NCI-H345 (cell line): ENCODE measurements around the gene SHISA2.

Experiments
- DNase-seq: peaks from one replicate; lab custom pipeline; 2025; lab: John Stamatoyannopoulos, UW

SHISA2 gene

GRCh38 chr13:26017932-26018665 lies 33.7 kb downstream of the SHISA2 start:
- no peak for DNase-seq

GRCh38 chr13:26017196-26017921 lies 34.5 kb downstream of the SHISA2 start:
- DNase-seq: peak; percentile 23

DNA sequence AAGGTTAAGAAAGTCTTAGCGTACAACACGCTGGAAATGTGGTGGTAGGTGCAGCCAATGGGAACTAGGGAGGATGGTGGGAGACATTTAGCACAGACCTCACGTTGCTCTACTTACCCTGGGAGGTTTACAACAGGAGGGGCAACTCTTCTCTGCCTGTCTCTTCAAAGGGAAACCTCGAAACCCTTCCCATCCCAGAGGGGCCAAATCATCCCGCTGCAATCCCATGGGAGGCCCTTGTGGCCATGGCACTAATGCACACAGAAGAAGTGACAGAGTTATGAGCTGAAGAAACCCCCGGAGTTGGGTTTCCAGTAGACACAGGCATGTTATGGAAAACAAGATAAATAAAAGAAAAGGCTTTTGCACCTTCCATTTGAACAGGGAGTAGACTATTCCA lies 35.6 kb downstream of the SHISA2 start:
- DNase-seq: no peak

DNA sequence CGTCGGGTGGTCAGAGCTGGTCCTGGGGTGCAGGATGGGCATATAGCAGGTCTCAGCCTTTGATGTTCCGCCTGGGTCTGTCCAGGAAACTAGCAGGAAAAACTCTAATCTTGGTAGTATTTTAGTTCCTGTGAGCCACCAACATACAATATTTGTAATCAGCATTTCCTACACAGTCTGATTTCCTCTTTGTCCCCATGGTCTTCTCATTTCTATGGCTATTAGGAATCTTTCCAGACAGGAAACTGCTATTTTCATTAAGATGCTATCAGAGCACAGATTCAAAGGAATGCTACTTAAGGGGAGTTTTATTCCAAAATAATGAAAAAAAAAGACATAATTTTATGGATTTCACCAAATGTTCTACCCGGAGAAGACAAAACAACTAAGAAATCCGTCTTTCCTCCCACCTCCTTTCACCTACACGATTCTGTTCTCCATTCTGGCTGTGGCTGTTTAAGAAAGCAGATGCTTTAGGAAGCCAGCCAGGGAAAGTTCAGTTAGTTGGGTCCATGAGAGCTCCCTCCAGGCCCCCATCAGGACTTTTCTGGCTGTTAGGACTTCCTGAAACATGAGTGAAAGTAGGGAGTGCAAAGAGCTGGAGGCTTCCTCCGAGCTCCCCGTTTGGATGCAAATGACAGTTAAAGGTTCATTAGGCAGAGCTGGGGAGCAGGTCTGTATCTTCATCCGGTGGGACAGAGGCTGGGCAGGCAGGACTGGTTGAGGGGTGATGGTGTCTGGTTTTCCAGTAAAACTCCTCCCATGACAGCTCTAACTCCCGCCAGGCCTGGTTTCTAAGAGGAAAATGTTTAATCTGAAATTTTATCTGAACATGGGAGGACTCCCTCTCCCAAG lies 36.3 kb downstream of the SHISA2 start:
- DNase-seq: no peak

DNA sequence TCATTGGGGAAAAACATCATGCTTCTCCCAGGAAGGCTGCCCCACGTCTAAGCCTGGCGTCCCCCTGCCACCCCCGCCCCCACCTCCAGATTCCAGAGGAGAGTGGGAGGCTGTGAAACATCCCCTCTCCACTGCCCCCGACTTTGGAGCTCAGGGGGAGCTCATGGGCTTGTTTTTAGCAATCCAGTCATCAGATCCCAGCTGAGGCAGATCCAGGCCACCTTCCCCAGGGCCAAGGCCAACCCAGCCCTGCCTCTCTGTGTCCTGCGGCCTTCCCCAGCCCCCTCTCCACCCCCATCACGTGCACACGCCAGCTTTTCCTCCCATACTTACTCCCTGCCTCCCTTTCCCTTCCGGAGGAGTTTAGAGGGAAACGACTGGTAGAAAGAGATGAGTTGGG lies 38.8 kb downstream of the SHISA2 start:
- DNase-seq: no peak

- no peak for DNase-seq
Observed at GRCh38 chr13:26011996-26012821, 39.6 kb downstream of the SHISA2 start.

- no peak for DNase-seq
Observed at GRCh38 chr13:26011208-26011573, 40.6 kb downstream of the SHISA2 start.

GRCh38 chr13:26010487-26011207 lies 41.2 kb downstream of the SHISA2 start:
- no peak for DNase-seq

DNA sequence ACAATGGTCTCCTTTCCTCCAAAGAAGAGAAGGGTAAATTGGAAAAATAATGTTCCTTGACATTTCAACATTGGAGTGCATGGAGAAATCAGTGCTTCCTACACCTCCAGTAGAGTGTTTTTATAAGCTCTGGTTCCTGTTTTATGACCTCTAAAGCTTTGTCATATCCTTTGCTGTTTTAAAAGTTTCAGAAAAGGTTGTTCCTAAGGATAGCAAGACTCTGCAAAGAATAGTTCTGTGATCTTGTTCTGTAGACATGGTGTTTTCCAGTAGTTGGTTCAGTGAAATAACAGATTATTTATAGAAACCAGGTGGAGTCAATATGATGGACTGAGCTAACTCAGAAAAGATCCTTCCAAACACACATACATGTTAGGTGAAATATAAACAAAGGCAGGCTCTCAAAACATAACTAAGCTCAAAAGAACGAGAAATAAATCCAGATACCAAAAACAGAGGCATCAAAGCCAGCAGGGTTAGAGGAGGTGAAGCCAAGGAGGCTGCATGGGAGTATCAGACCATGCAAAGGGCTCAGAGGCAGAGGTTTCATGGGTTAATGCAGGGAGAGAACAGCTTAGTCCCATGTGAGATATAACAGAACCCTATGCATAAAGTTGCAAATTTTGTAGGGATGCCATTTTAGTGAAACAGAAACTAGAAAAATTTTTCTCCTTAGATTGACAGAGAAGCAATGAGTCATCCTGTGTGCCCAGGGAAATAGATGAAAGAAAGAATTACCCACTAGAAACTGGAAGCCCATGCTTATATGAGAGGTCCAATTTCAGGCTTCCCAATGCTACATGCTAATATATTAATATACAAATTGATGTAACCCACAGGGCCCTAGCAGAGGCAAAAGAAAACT lies 44.3 kb downstream of the SHISA2 start:
- no peak for DNase-seq
